Measurements from ENCODE around the gene SUN3.

DNA sequence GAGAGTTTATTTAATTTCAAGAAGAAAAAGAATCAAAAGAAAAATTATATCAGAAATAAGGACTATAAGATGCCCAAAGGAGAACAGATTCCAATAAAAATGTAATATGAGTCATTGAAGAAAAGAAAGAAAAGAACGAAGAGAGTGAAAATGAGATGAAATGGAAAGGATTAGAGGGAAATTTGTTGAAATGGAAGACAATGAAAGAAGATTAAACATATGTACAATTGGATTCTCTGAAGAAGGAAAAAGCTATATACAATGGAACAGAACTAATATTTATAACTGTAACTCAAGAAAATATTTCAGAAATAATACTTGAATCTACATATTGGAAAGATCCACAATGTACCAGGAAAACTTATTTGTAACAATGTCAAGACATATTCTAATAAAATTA lies 35.1 kb upstream of the SUN3 start:
- TF ChIP-seq POLR2A (IDR thresholded peaks at IDR 0.05; ENCODE audit: control extremely low read depth in 1 of 2, low read depth in 2 of 2, low read length in 2 of 2) (no peak), POLR2AphosphoS5 (IDR thresholded peaks at IDR 0.05; ENCODE audit: low read depth, low read length) (no peak), RXRA (IDR thresholded peaks at IDR 0.05; ENCODE audit: insufficient read depth, low read depth, low read length) (no peak), JUND (IDR thresholded peaks at IDR 0.05; ENCODE audit: low read length) (no peak)

All from H1 (cell line).